CD4-positive, alpha-beta T cell treated with Interleukin-17A for 4 hours (primary cell): Measurements from ENCODE around the gene PPP1R1C.

ENCODE experiments used
- DNase-seq: peaks from one replicate; pipeline ENCODE4 v3.0.0-alpha.2; 2020; ENCODE audit warnings: mixed read lengths

The PPP1R1C gene

DNA sequence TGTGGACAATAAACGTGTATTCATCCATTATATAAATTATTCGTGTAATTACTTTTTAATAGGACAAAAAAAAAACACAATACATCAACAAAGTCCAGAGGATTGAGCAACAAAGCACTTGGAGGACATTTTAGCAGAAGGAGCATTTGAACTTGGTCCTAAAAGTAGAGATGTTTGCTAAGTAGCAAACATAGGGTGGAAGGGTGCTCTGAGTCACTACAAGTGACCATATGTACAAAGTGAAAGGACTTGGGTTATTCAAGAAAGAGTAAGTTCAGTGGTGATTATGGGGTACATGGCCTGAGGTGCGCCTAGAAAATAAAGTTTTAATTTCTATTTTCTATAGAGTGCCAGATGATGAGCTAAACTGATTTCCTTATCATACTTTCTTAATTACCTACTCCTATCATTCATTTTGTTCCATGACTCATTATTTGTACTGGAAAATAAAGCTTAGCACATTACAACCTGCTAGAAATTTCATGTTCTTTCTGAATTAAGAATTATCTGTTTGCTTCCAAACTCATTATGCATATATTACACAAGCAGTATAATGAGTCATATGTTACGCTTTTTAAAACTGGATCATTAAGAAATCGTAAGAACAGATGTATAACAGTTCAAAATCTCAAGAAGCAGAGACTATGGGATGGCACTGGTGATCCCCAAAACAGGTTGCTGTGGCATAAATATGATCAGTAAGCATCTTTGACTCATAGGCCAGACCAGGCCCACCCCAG, 13.1 kb upstream of the PPP1R1C start:
- DNase-seq: no peak

DNA sequence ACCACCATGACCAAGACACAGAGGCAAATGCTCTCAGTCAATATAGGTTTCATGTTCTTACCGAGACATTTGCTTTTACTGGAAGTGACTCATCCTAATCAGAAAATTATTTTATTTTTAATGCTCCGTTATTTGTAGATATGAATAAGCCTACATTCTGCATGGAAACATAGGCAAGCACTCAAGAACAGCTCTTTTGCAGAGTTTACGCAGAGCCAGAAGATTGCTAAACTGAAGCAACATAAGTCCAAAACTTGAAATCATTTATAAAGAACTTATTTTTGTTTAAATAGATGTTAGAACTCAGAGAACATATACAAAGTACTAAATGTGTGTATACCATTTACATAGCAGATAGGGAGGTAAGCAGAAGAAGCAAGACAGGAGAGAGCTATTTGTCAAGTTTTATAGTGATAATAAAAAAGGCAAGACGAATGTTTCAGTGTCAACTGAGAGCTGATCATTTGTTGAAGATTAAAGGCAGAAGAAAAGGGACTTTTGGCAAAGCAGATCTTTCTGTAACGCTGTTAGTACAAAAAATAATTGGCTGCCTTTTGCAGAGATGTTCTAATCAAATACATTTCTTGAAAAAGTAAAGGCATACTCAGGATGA, 12.4 kb upstream of the PPP1R1C start:
- DNase-seq: no peak

DNA sequence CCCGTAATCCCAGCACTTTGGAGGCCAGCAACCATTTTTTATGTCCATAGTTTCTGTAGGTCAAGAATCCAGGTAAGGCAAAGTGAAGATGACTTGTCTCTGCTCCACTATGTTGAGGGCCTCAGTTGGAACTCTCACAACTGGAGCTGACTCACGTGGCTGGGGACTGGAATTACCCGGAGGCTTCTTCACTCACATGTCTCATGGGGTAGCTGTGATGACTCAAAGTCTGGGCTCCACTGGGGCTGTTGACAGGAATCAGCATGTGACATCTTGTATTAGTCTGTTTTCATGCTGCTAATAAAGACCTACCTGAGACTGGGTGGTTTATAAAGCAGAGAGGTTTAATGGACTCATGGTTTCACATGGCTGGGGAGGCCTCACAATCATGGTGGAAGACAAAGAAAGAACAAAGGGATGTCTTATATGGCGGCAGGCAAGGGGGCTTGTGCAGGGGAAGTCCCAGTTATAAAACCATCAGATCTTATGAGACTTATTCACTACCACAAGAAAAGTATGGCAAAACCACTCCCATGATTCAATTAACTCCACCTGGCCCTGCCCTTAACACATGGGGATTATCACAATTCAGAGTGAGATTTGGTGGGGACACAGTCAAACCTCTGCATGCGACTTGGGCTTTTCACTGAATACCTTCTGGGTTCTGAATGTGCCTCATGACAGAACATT, 7.8 kb upstream of the PPP1R1C start:
- no peak for DNase-seq

DNA sequence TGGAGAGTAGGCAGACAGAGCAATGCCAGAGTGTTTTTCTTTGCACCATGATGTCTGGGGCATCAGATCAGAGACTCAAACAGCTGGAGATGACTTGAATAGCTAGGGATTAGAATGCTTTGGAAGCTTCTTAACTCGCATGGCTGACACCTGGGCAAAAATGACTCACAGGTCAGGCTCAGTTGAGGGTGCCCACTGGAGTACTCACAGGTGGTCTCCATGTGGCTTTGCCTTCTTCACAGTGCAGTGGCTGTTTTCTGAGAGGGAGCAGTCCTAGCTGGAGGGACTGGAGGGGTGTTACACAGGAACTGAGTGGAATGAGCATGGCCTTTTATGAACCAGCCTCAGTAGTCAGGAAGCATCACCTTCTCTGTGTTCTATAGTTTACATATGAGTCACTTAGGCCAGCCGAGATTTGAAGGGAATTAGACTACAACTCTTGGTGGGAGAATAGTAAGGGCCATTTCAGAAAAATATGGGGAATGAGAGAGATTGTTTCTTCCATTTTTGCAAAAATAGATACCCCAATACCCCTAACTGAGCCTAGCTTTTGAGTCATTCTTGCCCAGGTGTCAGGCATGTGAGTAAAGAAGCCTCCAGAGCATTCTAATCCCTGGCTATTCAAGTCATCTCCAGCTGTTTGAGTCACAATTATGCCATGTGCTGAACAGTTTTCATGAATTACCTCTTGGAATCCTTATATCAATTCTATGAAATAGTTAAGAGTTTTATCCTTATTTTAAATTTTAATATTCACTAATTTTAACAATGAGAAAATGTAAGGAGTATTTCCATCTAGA, 7.1 kb upstream of the PPP1R1C start:
- no peak for DNase-seq

DNA sequence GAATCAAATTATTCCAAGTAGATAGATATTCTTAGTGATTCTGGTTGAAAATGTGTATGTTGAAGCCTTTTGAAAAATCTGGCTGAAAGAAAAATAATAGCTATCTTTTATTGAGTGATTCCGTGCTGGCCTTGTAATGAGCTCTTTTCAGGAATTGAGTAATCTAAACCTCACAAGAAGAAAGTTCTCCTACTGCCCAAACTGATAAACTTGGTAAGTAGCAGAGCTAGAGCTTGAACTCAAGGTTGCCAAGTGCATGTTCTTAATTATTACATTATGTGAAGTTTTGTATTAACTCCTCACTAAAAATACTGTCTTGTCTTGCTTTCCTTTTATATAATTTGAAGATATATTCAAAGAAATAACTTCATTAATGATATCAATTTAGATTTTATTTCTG, 1.6 kb upstream of the PPP1R1C start:
- no peak for DNase-seq

GRCh38 chr2:181984814-181985631, 630 bp upstream of the PPP1R1C start:
- DNase-seq: no peak

- DNase-seq: no peak
Measured at GRCh38 chr2:181988154-181988924, 2.7 kb downstream of the PPP1R1C start.

DNA sequence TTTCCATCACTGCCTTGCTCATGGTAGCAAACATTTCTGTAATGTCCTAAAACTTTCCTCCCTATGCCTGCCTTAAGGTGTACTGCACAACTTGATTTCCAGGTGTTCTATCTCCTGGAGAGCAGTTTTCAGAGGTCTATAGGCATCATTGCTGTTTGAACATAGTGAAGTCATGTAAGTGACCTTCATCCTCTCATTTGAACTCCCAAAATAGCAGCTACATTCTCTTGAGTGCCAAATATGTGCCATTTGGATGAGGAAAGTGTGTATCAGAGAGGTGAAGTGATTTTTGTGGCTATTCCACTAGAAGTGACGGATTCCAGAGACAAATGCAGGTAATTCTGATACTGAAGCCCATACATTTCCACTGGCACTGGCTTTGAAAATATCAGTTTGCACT, 3.4 kb downstream of the PPP1R1C start:
- DNase-seq: no peak

DNA sequence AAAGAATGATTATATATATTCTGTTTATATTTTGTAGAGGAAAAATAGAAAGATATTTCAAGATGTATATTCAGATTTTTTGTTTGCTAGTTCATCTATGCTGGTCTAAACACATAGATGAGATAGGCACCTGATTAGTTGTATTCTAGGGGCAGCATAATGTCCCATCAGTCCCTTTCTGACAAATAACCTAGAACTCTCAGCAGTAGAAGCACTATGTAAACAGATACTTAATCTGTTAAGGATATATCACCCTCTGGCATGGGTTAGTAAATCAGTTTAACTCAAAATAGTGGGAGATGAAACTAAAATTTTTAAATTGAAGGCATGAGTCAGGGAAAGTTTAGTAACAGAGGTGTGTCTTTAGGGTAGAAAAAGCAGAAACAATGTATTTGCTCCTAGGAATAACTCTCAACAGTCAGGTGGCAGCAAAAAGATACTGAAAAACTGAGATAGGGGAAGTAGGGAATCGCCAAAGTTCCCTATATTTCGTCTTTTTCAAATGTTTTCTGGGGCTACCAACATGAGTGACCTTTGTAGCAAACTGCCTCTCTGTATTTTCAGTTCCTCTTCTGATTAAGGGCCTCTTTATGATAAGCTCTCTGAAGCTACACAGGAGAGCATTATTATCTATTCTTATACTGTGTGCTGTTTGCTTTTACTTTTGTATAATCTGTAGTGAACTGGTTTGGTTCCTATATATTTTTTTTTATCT, 5.7 kb downstream of the PPP1R1C start:
- DNase-seq: no peak

DNA sequence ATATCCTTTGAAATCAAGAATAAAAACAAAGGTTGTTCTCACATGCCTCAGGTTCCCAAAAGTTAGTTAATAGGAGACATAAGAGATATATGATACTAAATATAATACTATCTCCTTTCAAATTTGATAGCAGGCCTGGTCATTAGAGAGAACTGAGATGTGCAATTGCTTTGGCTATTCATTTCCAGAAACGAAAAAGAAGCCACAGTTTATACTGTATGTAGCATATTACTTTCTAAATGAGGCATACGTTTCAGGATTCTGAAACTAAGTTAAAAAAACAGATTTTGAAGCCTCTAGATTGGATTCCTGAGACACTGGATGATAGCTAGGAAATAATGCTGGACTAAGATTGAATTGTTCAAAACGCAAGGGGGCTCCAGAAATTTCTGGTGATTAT, 7.1 kb downstream of the PPP1R1C start:
- no peak for DNase-seq

DNA sequence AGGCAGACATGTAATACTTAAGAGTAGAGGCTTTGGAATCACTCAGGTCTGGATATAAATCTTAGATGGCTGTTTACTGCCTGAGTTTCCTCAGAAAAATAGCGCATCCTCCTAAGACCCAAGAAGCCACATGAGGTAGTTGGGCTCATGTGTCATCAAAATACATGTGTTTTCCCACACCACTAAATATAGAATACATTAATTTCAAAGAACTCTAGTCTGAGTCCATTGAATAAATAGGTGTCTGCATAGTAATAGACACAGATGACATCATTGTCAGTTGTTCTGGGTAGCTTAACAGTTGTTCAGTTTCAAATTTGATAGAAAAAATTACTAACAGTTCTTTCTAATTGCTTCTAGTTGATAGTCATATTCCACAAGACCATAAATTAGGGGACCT, 9.6 kb downstream of the PPP1R1C start:
- no peak for DNase-seq

- DNase-seq: no peak
Measured at GRCh38 chr2:181998041-181998835, 12.6 kb downstream of the PPP1R1C start.

DNA sequence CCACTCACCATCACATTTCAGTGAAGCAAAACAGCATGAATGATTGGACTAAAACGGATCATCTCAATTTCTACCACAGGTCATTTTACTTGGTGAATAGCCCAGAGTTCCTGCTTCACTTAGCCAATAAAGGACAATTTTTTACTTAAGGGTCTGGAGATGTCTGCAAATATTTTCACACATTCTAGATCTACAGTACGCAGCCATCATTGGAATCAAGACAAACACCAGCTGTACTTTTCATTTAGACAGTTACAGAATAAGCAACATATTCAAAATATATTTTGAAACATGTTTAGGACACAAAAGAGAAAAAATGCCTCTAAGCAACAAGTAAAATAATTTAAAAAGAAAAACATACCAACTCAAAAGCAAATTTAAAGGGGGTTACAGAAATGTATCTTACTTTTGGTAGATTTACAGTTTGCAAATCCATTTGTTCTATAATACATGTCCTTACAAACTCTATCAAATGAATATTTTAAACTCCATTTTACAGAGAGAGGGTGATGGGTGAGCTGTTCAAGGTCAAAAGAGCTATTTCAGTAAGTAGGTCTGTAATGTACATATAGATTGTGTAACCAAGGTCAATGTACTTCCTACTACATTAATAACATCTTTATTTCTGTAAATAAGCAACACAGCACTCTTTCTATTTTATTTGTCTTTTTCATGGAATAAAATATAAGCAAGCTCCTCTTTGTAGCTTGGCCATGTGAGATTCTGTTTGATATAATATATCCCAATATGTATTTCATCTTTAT, 13.4 kb downstream of the PPP1R1C start:
- no peak for DNase-seq

DNA sequence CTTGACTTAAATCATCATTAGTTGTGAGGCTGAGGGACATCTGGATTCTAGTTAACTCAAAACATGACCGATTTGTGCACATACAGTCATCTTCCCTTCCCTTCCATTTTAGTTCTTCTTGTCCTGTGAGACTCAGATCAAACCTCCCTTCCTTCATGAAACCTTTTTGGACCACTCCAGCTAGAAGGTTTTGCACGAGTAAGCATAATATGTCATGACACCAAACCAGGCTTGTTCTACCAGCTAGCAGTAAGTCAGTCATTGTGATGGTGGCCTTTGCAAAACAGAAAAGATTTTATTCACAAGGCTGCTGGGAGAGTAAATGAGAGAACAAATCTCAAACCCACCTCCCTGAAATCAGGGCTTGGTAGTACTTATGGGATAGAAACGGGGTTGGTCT, 14.3 kb downstream of the PPP1R1C start:
- no peak for DNase-seq

- DNase-seq: no peak
Measured at GRCh38 chr2:182004945-182005520, 19.4 kb downstream of the PPP1R1C start.

DNA sequence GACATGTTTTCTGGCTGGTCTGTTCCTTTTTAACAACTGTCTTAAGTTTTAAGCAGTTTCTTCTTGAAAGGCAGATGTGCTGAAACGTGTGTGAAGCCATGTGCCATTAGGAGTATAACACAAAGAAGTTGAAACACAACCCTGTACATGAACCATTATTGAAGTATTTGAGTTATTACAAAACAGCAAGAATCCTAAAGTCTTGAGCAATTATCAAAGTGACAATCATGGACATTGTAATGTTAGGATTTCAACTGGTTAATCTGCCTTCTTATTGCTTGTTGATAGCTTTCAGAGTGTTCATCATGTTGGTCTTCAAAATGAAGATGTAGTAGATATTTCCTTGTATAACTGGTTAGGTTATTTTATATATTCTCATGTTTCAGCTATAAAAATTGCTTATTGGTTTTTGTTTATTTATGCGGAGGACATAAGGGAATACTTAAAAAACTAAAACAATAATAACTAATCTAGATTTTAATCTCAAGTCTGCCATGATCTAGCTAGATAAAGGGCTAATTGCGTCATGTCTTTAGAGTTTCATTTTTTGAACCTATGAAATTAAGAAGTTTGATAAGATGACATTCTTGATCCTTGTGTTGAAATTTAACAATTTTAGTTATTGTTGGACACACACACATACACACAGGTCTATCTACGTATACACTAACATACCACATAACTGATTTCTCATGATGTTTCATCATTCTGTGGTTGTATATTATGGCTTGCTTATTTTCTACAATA, 21.1 kb downstream of the PPP1R1C start:
- no peak for DNase-seq

DNA sequence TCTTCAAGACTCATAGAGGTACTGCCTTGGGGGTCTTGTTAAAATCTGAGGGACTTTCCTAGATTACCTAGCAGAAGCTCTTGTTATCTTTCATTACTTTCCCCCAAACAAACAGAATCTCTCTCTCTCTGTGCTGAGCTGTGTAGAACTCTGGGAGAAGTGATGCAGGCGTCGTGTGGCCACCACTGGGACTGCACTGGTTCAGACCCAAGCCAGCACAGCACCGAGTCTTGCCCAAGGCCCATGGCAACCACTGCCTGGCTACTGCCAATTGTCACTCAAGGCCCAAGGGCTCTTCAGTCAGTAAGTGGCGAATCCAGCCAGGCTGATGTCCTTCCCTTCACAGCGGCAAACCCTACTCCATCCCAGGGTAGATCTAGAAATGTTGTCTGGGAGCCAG, 28.6 kb downstream of the PPP1R1C start:
- DNase-seq: no peak
